C1 segment of cervical spinal cord (tissue), 14 donors: ENCODE measurements around the gene PROSER2.

Experiments
- DNase-seq, 14 donors: peaks; one replicate each; lab custom pipeline; 2025; lab: John Stamatoyannopoulos, UW

PROSER2 gene

GRCh38 chr10:11908536-11908935, 85.4 kb downstream of the PROSER2 start:
- DNase-seq: no peak

- DNase-seq: no peak
Measured at GRCh38 chr10:11908991-11909390, 85.8 kb downstream of the PROSER2 start.

- no peak for DNase-seq
Measured at GRCh38 chr10:11909618-11910017, 86.5 kb downstream of the PROSER2 start.

- no peak for DNase-seq
Measured at GRCh38 chr10:11910102-11910501, 86.9 kb downstream of the PROSER2 start.

- no peak for DNase-seq
Measured at GRCh38 chr10:11913079-11913641, 90.0 kb downstream of the PROSER2 start.

GRCh38 chr10:11918384-11918783, 95.2 kb downstream of the PROSER2 start:
- DNase-seq: no peak

GRCh38 chr10:11919271-11919670, 96.1 kb downstream of the PROSER2 start:
- DNase-seq: no peak
